ENCODE results near the gene TIMM13.
A peak's percentile ranks its signal among the peaks of the same experiment; 100 is the strongest.

Gene TIMM13

DNA sequence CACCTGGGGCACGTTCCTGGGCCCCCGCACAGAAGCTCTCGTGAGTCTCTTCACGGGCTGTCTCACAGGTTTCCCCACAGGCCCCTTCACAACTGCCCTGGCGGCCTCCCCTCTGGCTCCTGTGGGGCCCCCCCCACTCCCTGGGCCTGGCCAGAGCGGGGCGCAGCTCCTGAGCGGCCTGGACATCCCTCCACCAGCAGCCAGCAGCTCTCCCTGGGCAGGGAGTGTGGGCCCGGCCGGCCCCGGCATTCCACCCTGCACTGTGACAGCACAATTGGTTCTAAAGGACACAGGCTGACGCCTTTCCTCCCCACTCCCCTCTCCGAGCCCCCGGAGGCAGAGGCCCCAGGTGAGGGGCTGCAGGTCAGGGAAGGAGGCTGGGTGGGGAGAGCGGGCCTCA is 9.5 kb upstream of the TIMM13 start:
- no peak overlapping the region for H3K4me3 ChIP-seq (replicated peaks; ENCODE audit: low read depth, low read length)
- H3K36me3 ChIP-seq (ENCODE audit: control insufficient read depth, insufficient read depth, low read length), result peaks cover 38% of the 10 kb centered on the region
- no peaks in the 10 kb centered on the region for H3K27me3 ChIP-seq (replicated peaks; ENCODE audit: control insufficient read depth, insufficient read depth, low read length)
- TF ChIP-seq, protein P1, sequence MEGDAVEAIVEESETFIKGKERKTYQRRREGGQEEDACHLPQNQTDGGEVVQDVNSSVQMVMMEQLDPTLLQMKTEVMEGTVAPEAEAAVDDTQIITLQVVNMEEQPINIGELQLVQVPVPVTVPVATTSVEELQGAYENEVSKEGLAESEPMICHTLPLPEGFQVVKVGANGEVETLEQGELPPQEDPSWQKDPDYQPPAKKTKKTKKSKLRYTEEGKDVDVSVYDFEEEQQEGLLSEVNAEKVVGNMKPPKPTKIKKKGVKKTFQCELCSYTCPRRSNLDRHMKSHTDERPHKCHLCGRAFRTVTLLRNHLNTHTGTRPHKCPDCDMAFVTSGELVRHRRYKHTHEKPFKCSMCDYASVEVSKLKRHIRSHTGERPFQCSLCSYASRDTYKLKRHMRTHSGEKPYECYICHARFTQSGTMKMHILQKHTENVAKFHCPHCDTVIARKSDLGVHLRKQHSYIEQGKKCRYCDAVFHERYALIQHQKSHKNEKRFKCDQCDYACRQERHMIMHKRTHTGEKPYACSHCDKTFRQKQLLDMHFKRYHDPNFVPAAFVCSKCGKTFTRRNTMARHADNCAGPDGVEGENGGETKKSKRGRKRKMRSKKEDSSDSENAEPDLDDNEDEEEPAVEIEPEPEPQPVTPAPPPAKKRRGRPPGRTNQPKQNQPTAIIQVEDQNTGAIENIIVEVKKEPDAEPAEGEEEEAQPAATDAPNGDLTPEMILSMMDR (IDR thresholded peaks at IDR 0.05; ENCODE audit: insufficient read depth, low read length, poor library complexity, severe bottlenecking), result no peak
- no peak for DNase-seq (ENCODE audit: extremely low read depth, insufficient read length)

DNA sequence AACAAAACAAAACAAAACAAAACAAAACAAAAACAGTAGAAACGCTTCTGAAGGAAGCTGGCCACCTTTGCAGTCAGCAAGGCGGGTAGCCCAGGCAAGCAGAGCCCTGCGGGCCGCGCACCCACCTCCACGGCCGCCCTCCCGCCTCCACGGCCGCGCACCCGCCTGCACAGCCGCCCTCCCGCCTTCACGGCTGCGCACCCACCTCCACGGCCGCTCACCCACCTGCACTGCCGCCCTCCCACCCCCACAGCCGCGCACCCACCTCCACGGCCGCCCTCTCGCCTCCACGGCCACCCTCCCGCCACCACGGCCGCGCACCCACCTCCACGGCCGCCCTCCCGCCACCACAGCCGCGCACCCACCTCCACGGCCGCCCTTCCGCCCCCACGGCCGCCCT is 9.0 kb upstream of the TIMM13 start:
- no peaks in the 10 kb centered on the region for H3K27me3 ChIP-seq (replicated peaks; ENCODE audit: control insufficient read depth, insufficient read depth, low read length)
- no peak for DNase-seq (ENCODE audit: extremely low read depth, insufficient read length)
- peaks cover 35% of the 10 kb centered on the region for H3K36me3 ChIP-seq (ENCODE audit: control insufficient read depth, insufficient read depth, low read length)
- H3K4me3 ChIP-seq (replicated peaks; ENCODE audit: low read depth, low read length), result no peak overlapping the region
- TF ChIP-seq, protein P1 (IDR thresholded peaks at IDR 0.05; ENCODE audit: insufficient read depth, low read length, poor library complexity, severe bottlenecking), result no peak

DNA sequence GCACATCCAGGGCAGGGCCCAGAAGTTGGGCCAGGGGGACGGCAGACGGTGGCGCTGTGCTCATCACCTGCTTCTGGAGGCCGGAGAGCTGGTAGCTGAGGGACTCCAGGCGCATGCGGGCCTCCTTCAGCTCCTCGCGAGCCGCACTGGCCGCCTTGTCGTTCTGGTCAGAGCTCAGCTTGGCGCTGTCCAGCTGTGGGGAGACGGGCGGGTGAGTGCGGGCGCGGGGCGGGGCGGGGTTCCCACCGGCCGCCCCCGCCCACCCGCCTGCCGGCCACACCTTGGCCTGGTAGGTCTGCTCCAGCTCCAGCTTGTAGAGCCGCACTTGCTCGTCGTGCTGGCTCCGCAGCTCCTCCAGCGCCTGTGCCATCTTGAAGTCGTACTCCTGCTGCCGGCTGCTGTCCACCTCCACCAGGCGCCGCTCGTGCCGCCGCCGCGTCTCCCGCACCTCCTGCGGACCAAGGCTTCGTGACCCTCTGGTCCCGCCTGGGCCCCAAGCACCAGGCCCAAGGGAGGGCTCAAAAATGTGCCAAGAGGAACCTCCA is 7.4 kb upstream of the TIMM13 start:
- TF ChIP-seq, protein P1 (IDR thresholded peaks at IDR 0.05; ENCODE audit: insufficient read depth, low read length, poor library complexity, severe bottlenecking), result no peak
- peaks cover 42% of the 10 kb centered on the region for H3K36me3 ChIP-seq (ENCODE audit: control insufficient read depth, insufficient read depth, low read length)
- no peaks in the 10 kb centered on the region for H3K27me3 ChIP-seq (replicated peaks; ENCODE audit: control insufficient read depth, insufficient read depth, low read length)
- DNase-seq (ENCODE audit: extremely low read depth, insufficient read length), result no peak
- H3K4me3 ChIP-seq (replicated peaks; ENCODE audit: low read depth, low read length), result no peak overlapping the region

DNA sequence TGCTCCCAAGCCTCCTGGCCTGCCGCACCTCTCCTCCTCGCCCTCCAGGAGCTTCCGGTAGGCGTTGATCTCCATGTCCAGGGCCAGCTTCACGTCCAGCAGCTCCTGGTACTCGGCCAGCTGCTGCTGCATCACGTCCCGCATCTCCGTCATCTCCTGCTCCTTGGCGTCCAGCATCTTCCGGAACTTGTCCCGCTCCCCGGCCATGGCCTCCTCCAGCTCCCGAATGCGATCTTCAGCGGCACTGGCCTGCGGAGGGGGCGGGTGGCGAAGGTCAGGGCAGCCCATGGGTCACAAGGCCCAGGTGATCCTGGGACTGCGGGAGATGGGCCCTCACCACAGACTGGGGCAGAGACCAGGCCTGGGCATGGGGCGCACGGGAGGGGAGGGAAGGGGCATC is 6.9 kb upstream of the TIMM13 start:
- TF ChIP-seq, protein P1 (IDR thresholded peaks at IDR 0.05; ENCODE audit: insufficient read depth, low read length, poor library complexity, severe bottlenecking), result no peak
- peaks cover 43% of the 10 kb centered on the region for H3K36me3 ChIP-seq (ENCODE audit: control insufficient read depth, insufficient read depth, low read length)
- H3K27me3 ChIP-seq (replicated peaks; ENCODE audit: control insufficient read depth, insufficient read depth, low read length), result no peaks in the 10 kb centered on the region
- no peak overlapping the region for H3K4me3 ChIP-seq (replicated peaks; ENCODE audit: low read depth, low read length)
- DNase-seq (ENCODE audit: extremely low read depth, insufficient read length), result no peak

DNA sequence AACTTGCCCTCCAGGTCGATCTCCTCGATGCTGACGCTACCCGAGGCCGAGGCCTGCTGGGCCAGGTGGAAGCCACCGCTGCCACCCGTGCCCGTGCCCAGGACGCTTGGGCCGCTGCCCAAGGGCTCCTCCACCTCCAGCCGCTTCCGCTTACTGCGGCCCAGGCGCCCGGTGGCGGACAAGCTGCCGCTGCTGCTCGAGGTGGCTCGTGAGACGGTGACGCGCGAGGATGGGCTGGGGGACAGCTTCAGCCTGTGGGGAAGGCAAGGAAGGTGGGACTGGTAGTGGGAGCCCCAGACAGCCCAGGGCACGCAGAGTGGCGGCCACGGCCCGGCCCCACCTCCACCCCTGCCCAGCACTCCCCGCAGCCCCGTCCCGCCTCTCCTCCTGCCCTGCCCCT is 6.5 kb upstream of the TIMM13 start:
- TF ChIP-seq, protein P1 (IDR thresholded peaks at IDR 0.05; ENCODE audit: insufficient read depth, low read length, poor library complexity, severe bottlenecking), result no peak

More for the DNA sequence above, 6.5 kb upstream of the TIMM13 start:
- Histone ChIP-seq H3K4me3 (replicated peaks; ENCODE audit: low read depth, low read length) (no peak overlapping the region), H3K27me3 (replicated peaks; ENCODE audit: control insufficient read depth, insufficient read depth, low read length) (no peaks in the 10 kb centered on the region), H3K36me3 (ENCODE audit: control insufficient read depth, insufficient read depth, low read length) (peaks cover 41% of the 10 kb centered on the region)
- DNase-seq (ENCODE audit: extremely low read depth, insufficient read length), result peak; percentile 17

Measured in GM06990 (cell line).